ENCODE data around the gene TNN. TPM values are rescaled to one million over a fixed set of nuclear protein-coding genes. Genes with fewer than 3 reads are reported as not detected.

TNN gene
- total and polyA plus RNA-seq, 2 donors (not counting 1 experiment from before 2014, with no cell fraction given) = not detected

DNA sequence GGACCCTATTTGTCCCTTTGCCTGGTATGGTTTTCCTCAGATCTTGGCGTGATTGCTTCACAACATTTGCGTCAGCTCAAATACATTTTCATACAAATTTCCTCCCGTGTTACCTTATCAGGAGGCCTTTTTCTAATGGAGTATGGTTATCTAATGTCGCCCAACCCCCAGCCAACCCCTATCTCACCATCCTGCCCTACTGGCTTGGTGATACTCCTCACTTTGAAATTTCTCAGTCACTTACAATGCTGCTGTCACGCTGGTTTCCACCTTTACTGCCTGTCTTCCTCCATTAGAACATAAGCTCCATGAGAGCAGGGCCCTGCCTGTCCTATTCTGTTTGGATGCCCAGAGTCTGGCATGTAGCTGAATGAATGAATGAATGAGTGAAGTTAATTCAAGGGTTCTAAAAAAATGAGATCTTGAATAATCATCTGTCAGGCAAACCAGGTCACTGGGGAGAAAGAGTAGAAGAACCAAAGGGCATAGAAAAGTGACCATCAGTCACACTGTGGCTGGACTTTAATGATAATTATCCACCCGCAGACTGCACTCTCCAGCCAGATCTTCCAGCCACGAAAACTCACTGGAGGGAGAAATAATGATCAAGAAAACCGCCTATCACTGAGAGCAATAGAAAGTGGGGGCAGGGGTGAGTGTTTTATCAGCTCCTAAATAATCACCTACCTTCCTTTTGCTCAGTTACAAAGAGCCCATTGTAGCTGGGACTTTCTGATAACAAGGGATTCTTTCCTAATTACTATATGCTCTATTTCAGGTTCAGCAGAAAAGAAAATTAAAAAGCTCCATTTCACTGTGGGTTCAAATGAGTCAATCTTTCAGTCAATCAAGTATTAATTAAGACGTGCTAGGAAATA is 103.6 kb downstream of the TNN start:
- no peak overlapping the region for H3K4me3 ChIP-seq (replicated peaks in 1 of 4; ENCODE audit: control extremely low read depth in 1 of 4, insufficient read depth in 1 of 4, low read depth in 3 of 4, low read length in 4 of 4)
- DNase-seq (ENCODE audit: low read depth in 2 of 2) = no peak
- no peaks in the 10 kb centered on the region for H3K27me3 ChIP-seq (ENCODE audit: control insufficient read depth, insufficient read depth, low read length)
- H3K9me3 ChIP-seq (ENCODE audit: control insufficient read depth, insufficient read depth, low read depth, low read length) = no peaks in the 10 kb centered on the region
- no peaks in the 10 kb centered on the region for H4K20me1 ChIP-seq (ENCODE audit: control insufficient read depth, extremely low read depth, insufficient read depth, low read length)
- no peaks in the 10 kb centered on the region for H3K4me1 ChIP-seq (ENCODE audit: control insufficient read depth, extremely low read depth, insufficient read depth, low read length)
- no peak overlapping the region for H3K4me2 ChIP-seq (ENCODE audit: extremely low read depth, insufficient read depth, low read length)
- no peak overlapping the region for H3K27ac ChIP-seq (ENCODE audit: insufficient read depth, low read length)
- H3K9ac ChIP-seq (ENCODE audit: insufficient read depth, low read length) = no peak overlapping the region
- H2AFZ ChIP-seq (ENCODE audit: low read length) = no peak overlapping the region
- H3K79me2 ChIP-seq (ENCODE audit: control insufficient read depth, insufficient read depth, low read length) = no peaks in the 10 kb centered on the region
- H3K36me3 ChIP-seq (ENCODE audit: control insufficient read depth, insufficient read depth, low read length) = no peaks in the 10 kb centered on the region
- no peak for TF ChIP-seq EZH2 (IDR thresholded peaks at IDR 0.05; ENCODE audit: low read length, missing control alignments)
- TF ChIP-seq, protein P1, sequence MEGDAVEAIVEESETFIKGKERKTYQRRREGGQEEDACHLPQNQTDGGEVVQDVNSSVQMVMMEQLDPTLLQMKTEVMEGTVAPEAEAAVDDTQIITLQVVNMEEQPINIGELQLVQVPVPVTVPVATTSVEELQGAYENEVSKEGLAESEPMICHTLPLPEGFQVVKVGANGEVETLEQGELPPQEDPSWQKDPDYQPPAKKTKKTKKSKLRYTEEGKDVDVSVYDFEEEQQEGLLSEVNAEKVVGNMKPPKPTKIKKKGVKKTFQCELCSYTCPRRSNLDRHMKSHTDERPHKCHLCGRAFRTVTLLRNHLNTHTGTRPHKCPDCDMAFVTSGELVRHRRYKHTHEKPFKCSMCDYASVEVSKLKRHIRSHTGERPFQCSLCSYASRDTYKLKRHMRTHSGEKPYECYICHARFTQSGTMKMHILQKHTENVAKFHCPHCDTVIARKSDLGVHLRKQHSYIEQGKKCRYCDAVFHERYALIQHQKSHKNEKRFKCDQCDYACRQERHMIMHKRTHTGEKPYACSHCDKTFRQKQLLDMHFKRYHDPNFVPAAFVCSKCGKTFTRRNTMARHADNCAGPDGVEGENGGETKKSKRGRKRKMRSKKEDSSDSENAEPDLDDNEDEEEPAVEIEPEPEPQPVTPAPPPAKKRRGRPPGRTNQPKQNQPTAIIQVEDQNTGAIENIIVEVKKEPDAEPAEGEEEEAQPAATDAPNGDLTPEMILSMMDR (conservative IDR thresholded peaks at IDR 0.05 in 1 of 2, IDR thresholded peaks at IDR 0.05 in 1 of 2; ENCODE audit: low read depth in 1 of 2, low read length in 2 of 2) = no peak

DNA sequence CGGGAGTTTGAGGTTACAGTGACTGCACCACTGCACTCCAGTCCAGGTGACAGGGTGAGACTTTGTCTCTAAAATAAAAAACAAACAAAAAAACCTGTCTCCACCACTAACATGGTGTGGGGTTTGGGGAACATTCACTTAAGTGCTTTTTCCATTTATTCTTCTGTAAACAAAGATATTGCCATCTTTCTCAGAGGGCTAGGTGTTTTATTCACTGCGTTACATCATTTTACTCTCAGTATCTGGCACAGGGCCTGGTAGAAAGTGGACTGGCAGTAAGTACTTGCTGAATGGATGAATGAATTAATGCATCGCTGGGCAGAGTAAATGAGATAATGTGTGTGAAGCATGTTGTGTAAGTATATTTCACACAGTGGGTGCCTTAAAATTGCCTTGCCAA is 104.9 kb downstream of the TNN start:
- no peak overlapping the region for H3K27ac ChIP-seq (ENCODE audit: insufficient read depth, low read length)
- H3K9me3 ChIP-seq (ENCODE audit: control insufficient read depth, insufficient read depth, low read depth, low read length) = no peaks in the 10 kb centered on the region
- H4K20me1 ChIP-seq (ENCODE audit: control insufficient read depth, extremely low read depth, insufficient read depth, low read length) = no peaks in the 10 kb centered on the region
- H3K27me3 ChIP-seq (ENCODE audit: control insufficient read depth, insufficient read depth, low read length) = no peaks in the 10 kb centered on the region
- H3K79me2 ChIP-seq (ENCODE audit: control insufficient read depth, insufficient read depth, low read length) = no peaks in the 10 kb centered on the region
- DNase-seq (ENCODE audit: low read depth in 2 of 2) = no peak
- H3K4me3 ChIP-seq (replicated peaks in 1 of 4; ENCODE audit: control extremely low read depth in 1 of 4, insufficient read depth in 1 of 4, low read depth in 3 of 4, low read length in 4 of 4) = no peak overlapping the region
- no peak overlapping the region for H3K4me2 ChIP-seq (ENCODE audit: extremely low read depth, insufficient read depth, low read length)
- no peak overlapping the region for H3K9ac ChIP-seq (ENCODE audit: insufficient read depth, low read length)
- no peaks in the 10 kb centered on the region for H3K36me3 ChIP-seq (ENCODE audit: control insufficient read depth, insufficient read depth, low read length)
- no peak overlapping the region for H2AFZ ChIP-seq (ENCODE audit: low read length)
- TF ChIP-seq, protein P1 (conservative IDR thresholded peaks at IDR 0.05 in 1 of 2, IDR thresholded peaks at IDR 0.05 in 1 of 2; ENCODE audit: low read depth in 1 of 2, low read length in 2 of 2) = no peak
- H3K4me1 ChIP-seq (ENCODE audit: control insufficient read depth, extremely low read depth, insufficient read depth, low read length) = no peaks in the 10 kb centered on the region

DNA sequence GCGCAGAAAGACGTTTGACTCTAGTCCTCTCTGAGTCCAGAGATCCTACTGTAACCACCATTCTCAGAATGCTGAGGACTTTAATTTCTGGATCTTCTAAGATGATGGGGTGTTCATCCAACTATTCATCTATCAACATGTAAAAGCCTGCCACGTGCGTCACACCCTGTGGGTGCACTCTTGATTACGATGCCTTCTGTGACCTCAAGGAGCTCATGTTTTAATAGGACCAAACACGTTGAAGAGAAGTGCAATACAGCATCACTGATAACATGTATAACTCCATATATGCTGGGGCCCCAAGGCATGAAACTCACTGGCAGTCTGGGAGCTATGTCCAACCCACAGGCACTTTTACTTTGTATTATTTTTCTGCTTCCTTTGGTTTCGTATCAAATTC is 105.9 kb downstream of the TNN start:
- Histone ChIP-seq H3K27ac (ENCODE audit: insufficient read depth, low read length) (no peak overlapping the region), H3K9me3 (ENCODE audit: control insufficient read depth, insufficient read depth, low read depth, low read length) (no peaks in the 10 kb centered on the region), H3K4me3 (replicated peaks in 1 of 4; ENCODE audit: control extremely low read depth in 1 of 4, insufficient read depth in 1 of 4, low read depth in 3 of 4, low read length in 4 of 4) (no peak overlapping the region), H3K4me2 (ENCODE audit: extremely low read depth, insufficient read depth, low read length) (no peak overlapping the region), H2AFZ (ENCODE audit: low read length) (no peak overlapping the region), H3K79me2 (ENCODE audit: control insufficient read depth, insufficient read depth, low read length) (no peaks in the 10 kb centered on the region), H3K4me1 (ENCODE audit: control insufficient read depth, extremely low read depth, insufficient read depth, low read length) (no peaks in the 10 kb centered on the region), H3K9ac (ENCODE audit: insufficient read depth, low read length) (no peak overlapping the region), H4K20me1 (ENCODE audit: control insufficient read depth, extremely low read depth, insufficient read depth, low read length) (no peaks in the 10 kb centered on the region), H3K36me3 (ENCODE audit: control insufficient read depth, insufficient read depth, low read length) (no peaks in the 10 kb centered on the region), H3K27me3 (ENCODE audit: control insufficient read depth, insufficient read depth, low read length) (no peaks in the 10 kb centered on the region)
- TF ChIP-seq, protein P1 (conservative IDR thresholded peaks at IDR 0.05 in 1 of 2, IDR thresholded peaks at IDR 0.05 in 1 of 2; ENCODE audit: low read depth in 1 of 2, low read length in 2 of 2) = no peak
- no peak for TF ChIP-seq EZH2 (IDR thresholded peaks at IDR 0.05; ENCODE audit: low read length, missing control alignments)
- no peak for DNase-seq (ENCODE audit: low read depth in 2 of 2)
